Measurements from ENCODE around the gene UROC1. TPM values are rescaled to one million over a fixed set of nuclear protein-coding genes. Genes with fewer than 3 reads are reported as not detected.
A peak's percentile ranks its signal among the peaks of the same experiment; 100 is the strongest.

Gene UROC1
- total RNA-seq, 1 donor from 2014 or later, result not detected

GRCh38 chr3:126552688-126553283 lies 35.2 kb upstream of the UROC1 start:
- Histone ChIP-seq H3K4me3 (no peak overlapping the region), H3K27ac (no peak overlapping the region), H3K9me3 (no peaks in the 10 kb centered on the region), H3K36me3 (no peaks in the 10 kb centered on the region), H3K4me1 (no peaks in the 10 kb centered on the region), H3K27me3 (no peaks in the 10 kb centered on the region)
- no peak for DNase-seq (ENCODE audit: low spot score in 2 of 2)
- no peak for TF ChIP-seq CTCF (IDR thresholded peaks at IDR 0.05)
- intact Hi-C loops (cut with DNase I), result no loop called here

- Histone ChIP-seq H3K4me1 (no peaks in the 10 kb centered on the region), H3K27ac (no peak overlapping the region), H3K9me3 (no peaks in the 10 kb centered on the region), H3K27me3 (no peaks in the 10 kb centered on the region), H3K4me3 (no peak overlapping the region), H3K36me3 (no peaks in the 10 kb centered on the region)
- intact Hi-C loops (cut with DNase I), result no loop called here
- peak in 1 of 2 donors; percentile 50 for DNase-seq (ENCODE audit: low spot score in 2 of 2)
- no peak for TF ChIP-seq CTCF (IDR thresholded peaks at IDR 0.05)
Observed at GRCh38 chr3:126551839-126552687, 34.5 kb upstream of the UROC1 start.

GRCh38 chr3:126551121-126551838 lies 33.7 kb upstream of the UROC1 start:
- intact Hi-C loops (cut with DNase I), result no loop called here
- no peak overlapping the region for H3K27ac ChIP-seq
- no peak overlapping the region for H3K4me3 ChIP-seq
- no peaks in the 10 kb centered on the region for H3K4me1 ChIP-seq
- DNase-seq (ENCODE audit: low spot score in 2 of 2), result peak in 1 of 2 donors; percentile 46
- no peaks in the 10 kb centered on the region for H3K9me3 ChIP-seq
- no peaks in the 10 kb centered on the region for H3K27me3 ChIP-seq
- H3K36me3 ChIP-seq, result no peaks in the 10 kb centered on the region
- no peak for TF ChIP-seq CTCF (IDR thresholded peaks at IDR 0.05)

GRCh38 chr3:126550488-126551051 lies 33.0 kb upstream of the UROC1 start:
- intact Hi-C loops (cut with DNase I), result no loop called here
- no peaks in the 10 kb centered on the region for H3K27me3 ChIP-seq

More at GRCh38 chr3:126550488-126551051, 33.0 kb upstream of the UROC1 start:
- no peak overlapping the region for H3K4me3 ChIP-seq
- DNase-seq (ENCODE audit: low spot score in 2 of 2), result peak in 1 of 2 donors; percentile 54
- TF ChIP-seq CTCF (IDR thresholded peaks at IDR 0.05), result no peak
- no peak overlapping the region for H3K27ac ChIP-seq
- no peaks in the 10 kb centered on the region for H3K9me3 ChIP-seq
- H3K36me3 ChIP-seq, result no peaks in the 10 kb centered on the region
- H3K4me1 ChIP-seq, result no peaks in the 10 kb centered on the region

All from ascending aorta (tissue), 2 donors.